ENCODE results near the gene CTNNA2.

The CTNNA2 gene

DNA sequence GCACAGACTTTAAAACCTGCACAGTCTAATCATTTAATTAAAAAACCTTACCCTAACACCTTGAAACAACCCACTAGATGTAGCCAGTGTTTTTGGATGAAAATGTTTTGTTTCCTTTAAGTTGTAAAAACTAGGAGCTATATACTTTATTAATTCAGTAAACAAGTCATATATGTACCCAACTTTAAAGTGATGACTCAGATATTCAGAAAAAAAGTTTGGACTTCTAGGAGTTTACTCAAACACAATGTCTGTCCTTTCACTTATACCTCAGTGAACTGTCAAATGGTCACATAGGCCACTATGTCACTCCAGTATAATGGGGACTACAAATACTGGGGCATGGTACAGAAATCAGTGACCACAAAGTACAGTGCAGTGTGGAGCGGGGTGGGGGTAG is 431.4 kb downstream of the CTNNA2 start:
- DNase-seq: no peak

DNA sequence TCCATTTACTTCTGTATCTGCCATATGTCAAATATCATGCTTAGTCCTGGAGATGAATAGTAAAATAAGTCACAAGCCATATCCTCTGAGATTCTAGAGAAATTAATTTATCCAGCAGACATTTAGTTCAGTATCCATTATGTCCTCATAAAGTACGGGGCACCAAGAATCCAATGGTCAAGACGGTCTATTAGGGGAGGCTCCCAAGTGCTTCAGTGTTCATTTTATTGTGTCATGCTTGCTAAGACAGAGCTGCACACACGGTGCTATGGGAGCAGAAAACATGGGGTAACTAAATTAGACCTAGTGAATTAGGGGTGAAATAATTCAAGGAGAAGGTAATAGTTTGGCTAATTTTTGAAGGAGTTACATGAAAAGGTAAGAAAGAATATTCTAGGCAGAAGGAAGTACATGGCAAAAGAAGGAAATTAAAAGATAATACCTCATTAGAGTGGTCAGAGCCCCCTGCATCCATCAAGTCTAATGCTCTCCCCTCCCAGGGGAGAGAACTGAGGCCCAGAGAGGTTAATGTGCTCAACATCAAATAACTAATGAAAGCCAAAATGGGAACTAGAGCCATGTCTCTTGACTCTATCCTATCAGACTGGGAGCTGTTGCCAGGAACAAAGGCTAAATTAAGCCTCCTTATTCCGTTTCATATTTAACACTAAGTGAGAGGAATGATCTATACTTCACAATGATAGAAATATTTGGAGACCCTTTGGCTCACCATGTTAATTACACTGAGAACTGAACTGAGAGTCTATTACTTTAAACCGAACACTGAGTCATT is 433.0 kb downstream of the CTNNA2 start:
- DNase-seq: no peak

DNA sequence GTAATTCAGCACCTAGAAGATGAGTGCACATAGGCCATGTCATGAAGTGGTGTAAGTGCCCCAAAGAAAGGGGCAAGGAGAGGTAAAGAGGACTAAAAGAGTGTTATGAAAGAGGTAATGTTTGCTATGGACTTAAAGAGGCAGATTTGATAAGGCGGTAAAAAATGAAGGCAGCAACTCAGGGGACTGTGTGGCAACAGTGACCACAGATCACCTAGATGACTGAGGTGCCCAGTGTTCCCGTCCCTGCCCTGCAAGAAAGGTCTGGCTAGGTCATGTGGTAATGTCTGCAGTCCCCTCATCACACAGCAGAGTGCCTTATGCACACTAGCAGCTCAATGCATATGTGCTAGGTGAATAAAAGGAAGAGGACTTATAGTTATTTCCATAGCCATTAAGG is 434.9 kb downstream of the CTNNA2 start:
- no peak for DNase-seq

DNA sequence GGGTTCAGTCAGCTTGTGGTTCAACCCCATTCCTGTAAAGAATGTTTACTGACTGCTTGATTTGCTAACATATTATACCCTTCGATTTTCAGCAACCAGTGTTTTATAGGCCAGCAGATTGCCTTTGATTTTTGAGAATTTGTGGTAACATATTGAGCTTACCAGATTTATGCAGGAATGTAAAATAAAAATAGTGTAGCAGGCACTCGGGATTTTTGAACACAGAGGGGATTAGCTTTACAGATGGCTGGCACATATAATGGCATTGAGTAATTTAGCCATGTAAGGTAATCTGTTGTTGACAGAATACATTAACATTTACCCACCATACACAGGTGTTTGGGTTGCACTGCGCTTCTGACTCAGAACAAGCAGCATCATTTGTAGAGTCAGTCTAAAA is 437.7 kb downstream of the CTNNA2 start:
- DNase-seq: no peak

DNA sequence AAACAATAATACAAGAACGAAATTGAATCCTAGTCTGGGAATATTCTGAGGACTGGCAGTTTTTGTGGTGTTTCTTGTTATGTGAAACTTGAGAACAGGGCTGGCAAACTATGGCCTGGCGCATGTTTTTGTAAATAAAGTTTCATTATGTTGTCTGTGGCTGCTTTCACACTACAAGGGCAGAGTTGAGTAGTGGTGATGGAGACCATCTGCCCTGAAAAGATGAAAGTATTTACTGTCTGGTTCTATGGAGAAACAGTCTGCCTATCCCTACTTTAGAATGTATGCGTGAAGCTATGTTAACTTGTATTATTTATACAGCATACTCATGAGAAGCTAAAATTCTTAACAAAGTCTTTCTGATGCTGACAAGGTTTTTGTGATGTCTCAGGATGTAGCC is 439.8 kb downstream of the CTNNA2 start:
- no peak for DNase-seq

DNA sequence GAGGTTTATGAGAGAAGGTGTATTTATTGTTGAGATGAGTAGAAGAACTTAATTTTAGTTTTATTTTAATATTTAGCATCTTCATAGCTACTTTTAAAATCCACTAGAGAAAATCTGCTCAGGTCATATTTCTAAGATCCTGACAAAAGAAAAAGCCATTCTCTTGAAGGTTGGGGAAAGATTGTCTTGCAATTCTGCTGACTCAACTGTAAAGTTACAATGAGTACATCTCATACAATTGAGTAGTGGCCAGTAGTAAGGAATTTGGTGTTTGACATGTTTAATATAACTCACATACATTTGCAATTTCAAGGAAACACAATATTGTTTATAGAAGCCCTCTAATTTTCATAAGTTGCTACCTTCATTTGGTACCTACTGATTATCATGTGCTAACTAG is 447.2 kb downstream of the CTNNA2 start:
- no peak for DNase-seq

DNA sequence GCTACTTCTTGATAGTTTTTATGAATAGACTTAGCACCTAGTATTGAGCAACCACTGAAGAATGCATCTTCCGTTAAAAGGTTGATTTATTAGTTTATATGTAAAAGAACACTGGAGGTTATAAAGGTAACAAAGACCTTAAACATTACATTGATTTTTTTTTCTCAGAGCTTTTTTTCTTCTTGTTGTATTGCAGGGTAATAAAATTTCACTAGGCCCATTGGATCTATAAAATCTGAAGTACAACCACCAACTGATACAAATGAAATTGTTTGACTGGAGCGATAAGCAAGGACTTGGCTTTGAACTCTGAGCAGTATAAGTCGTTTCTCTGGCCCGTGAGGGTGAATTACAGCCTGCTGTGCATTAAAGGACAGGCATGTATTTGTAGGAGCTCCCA is 447.7 kb downstream of the CTNNA2 start:
- DNase-seq: no peak

DNA sequence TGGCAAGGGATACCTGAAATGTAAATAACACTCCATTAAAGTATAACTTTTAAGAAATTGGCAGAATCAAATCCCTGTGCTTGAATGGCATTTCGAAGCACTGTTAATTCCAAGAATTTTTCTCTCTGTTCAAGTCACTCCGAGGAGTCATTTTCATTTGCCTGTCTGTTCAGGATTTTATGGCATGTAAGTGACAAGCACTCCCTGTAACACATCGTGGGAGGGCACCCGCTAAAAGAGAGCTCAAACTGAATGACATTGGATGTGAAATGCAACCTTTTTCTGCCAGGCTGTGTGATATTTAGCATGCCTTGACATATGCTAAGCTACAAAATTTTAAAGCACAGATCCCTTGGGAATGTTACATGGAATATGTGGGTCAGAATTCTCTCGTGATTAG is 452.1 kb downstream of the CTNNA2 start:
- no peak for DNase-seq

DNA sequence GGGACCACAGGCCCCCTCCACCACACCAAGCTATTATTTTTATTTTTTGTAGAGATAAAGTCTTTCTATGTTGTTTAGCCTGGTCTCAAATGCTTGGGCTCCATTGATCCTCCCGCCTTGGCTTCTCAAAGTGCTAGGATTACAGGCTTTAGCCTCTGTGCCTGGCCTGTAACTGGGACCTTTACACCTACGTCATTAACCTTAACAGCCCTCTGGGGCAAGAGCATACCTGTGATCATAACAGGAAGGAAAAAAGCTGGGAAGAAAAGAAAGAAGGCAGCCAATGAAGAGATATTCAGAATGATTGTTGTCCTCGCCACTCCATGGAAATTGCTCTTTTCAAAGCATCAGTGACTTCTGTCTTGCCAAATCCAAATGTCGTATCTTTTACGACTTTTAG is 453.5 kb downstream of the CTNNA2 start:
- DNase-seq: no peak

DNA sequence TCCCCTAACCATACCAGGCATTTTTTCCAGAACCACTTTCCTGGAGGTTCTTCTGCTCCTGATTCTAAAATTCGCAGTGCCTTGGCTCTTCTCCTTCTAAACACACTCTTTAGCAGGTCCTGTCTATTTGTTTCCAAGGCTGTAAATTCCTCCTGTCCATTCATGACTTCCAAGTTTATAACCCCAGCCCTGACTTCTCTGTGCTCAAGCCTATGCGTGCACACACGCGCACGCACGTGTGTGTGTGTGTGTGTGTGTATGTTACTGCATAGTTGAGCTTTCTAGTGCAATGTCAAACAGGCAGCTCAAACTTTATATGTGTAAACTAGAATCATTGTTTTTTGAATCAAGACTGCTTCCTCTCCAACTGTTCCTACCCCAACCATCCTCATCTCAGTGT is 454.0 kb downstream of the CTNNA2 start:
- no peak for DNase-seq

DNA sequence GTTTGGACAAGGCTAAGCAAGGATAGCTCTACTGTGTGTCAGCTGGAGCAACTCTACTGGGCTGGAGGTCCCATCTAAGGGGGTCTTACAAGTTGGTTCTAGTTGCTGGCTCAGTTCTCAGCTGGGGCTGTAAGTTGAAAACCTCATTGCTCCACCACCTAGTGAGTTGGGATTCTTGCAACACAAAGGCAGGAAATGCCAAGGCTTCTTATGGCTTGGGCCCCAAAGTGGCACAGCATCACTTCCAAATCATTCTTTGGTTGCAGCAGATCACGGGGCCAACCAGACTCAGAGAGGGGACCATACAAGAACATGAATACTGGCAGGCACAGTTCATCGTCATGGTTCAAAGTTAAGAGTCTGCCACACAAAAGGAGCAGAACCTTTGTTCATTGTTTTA is 459.0 kb downstream of the CTNNA2 start:
- no peak for DNase-seq

DNA sequence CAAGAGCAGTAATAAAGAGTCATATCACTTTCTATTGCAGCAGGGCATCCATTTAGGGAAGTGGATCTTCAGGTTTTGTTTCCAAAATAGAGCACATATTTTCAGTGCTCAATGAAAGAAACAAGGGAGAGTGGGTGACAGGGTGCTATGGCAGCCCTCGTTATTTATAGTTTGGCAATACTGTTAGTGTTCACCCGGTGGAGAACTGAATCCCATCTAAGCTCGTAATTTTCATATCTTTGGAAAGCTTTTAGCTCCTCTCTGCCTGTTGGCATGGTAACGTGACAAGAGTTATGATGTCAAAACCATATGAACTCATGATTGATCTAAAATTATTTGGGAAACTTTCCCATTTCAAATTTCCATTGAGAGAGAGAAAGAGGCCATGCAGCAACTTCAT is 459.8 kb downstream of the CTNNA2 start:
- no peak for DNase-seq

DNA sequence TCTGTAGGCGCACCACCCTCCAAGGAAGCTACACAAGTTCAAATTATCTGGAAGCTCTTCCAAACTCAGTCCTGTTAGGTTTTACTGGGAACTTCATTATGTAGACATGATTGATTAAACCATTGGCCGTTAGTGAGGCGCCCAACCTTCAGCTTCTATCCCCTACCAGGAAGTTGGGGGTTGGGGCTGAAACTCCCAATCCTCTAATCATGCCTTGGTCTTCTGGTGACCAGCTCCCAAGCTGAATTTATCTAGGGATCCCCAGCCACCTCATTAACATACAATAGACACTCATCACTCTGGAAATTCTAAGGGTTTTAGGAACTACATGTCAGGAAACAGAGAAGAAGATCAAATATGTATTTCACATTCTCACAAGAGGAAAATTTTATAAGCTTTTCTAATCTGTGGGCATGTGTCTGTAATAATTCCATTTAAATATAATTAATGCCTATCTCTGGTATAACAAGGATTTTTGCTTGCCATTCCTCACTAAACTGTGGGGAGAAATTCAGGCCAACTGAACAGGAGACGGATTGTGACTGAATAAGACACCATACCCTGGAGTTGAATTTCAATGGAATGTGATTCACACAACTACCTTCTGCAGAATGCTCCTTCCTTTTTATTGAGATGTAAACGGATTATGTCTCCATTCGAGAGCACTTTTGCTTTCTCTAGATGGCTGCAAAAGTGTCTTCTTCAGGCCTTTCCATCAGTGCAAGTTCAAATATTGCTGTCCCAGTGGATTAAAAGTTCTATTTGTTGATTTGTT is 463.1 kb downstream of the CTNNA2 start:
- no peak for DNase-seq

DNA sequence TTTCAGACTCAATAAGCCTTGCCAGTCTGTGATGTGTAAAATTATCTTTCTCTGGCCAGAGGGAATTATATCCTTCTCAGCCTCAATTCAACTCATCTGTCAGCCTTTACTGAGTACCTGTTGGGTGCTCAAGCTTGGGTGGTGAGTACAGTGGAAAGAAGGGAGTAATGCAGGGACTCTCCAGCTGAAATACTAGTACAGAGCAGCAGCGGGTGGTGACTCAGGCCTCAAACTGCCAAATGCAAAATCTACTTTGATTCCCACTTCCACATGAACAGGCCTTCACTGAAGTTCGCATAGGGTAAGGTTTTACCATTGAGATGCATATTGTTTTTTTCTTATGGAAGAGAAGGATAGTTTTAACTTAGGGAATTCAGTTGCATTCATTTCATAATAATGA is 464.9 kb downstream of the CTNNA2 start:
- DNase-seq: no peak

DNA sequence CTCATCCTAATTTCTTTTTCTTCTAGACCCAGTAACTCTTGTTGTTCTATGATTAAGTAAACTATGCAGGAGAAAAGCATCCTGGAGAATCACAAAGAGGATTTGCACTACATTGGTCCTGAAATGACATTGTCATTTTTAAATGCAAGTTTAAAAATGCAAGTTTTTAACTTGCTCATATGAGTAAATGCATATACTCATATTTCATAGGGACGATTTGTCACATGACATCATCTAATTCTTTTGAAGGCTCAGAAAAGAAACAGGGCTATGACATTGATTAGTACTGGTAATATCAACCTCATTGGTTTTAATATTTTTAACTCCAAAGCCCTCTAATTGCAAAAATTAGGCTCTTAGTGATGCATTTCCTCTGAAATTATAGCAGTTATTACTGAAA is 467.3 kb downstream of the CTNNA2 start:
- no peak for DNase-seq

DNA sequence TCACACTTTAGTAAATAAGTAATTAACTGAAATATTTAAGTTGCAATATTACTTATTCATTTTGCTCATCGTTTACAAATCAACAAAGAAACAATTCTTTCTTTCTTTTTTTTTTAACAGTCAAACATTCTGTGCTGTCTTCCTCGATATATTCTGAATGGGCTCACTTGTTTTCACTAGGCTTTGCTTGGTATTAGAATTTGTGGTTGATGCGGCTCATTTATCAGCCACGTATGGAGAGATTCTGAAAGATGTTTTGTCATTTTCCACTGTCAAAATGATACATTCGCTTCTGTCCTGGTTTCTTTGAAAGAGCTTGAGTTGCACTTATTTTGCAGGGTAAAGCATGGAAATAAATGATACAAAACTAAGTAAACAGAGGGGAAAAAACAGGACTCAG is 468.0 kb downstream of the CTNNA2 start:
- no peak for DNase-seq

DNA sequence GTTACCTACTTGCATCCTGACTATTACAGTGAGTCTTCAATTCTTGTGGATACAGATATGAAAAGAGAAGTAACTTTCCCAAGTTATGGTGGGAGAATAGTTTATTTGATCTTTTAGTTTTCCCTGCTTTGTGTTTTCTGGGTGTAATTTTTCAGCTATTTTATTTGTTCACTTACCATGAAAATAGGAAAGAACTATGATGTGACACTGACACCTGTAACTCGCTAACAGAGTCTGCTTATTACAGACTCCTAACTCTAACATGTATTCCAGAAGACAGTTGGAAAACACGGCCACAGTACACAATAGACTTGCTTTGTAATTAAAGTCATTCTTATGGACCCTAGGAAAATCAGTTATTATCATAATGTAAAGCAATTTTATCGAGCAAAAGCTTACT is 468.5 kb downstream of the CTNNA2 start:
- no peak for DNase-seq

DNA sequence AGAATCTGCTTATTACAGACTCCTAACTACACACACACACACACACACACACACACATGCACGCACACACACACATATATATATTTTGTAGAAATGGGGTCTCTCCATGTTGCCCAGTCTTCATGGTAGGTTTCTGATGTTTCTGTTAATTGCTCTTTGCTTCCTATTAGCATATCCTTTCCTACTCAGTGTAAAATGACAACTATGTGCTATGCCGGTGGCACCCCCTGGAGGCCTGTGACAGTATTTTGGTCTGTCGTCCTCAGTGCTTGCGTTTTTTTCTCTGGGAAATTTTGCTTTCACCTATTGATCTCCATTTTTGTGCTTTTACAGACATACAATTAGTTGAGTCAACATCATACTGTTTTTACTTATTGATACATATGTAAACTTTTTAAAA is 469.6 kb downstream of the CTNNA2 start:
- DNase-seq: no peak

DNA sequence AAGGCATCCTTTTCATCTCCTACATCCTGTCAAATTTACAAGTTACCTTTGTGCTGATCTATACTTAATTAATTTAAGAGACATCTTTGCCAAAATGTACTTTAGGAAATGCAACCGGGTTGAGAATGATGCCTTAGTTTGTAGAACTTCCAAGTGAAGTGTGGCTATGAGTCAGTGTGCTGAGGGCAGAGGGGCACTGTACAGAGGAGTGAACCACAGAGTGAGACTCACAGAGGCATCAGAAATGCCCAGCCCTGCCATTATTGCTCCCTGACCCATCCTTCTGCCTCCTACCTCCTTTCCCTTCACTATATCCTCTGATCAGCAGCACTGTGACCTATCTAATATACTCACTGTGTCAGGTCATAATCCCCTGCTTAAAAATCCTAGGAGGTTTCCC is 471.6 kb downstream of the CTNNA2 start:
- no peak for DNase-seq

DNA sequence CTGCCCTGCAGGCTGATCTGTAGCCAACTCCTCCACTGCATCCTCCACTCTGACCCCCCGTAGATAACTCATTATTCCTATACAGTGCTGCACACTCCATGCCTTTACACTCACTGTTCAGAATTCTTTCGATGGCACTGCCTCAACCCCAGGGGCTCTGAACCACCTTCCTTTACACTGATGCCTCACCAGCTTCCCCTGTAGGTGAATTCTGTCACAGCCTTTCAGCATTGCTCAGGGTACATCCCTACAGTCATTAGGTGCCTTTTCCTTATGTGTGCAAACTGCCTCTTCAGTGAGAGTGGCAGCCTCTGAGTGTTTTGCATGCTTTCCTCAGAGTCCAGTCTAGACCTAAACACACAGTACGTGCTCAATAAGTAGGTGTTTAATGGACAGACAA is 472.3 kb downstream of the CTNNA2 start:
- DNase-seq: no peak

DNA sequence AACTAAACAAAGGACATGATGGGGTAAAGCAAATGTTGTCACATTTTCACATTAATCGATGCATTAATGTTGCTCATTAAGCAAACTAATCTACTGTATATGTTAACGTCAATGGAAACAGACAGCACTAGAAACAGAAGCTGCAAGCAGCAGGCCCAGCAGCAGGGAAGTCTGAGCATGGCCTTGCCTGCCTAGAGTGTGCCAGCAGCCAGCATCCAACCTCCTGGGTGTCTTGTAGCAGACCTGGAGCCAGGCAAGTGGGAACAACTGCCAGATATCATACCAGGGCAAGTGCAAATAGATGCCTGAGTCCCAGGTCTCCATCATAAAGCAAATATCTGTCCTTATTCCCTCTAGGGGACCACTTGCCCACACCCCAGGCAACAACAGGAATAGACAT is 472.7 kb downstream of the CTNNA2 start:
- no peak for DNase-seq

DNA sequence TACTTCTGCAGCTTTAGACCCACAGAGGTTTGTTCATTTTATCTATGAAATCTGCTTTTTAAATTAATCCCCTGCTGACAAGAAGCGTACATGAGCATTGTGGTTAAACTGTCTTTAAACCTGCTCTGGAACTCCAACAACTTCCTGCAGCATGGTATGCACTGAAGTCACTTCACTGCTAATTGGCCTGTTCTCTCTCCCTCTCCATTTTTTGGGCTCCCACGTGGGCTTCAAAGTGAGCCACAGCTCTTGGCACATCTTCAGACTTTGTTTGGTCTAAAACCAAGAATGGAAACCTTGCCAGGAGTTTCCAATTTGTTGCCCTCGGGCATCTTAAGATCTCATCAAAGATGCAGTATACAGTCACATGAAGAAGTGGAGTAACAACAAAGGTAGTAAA is 480.3 kb downstream of the CTNNA2 start:
- DNase-seq: no peak

DNA sequence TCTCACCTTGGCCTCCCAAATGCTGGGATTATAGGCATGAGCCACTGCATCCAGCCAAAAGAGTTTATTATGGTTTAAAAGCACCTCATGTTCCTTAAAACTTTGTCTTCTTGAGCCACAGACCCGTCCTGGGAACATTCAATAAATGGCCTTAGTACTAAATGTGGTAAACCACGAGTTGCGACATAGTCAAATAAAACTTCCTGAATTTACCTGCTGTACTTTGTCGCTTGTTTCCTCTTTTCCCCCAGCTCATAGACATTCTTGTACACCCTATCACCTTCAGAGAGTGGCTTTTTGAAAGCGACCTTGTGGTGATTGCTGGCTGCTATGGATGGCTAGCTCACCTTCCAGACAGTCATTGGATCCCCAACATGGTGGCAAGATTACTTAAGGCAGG is 481.3 kb downstream of the CTNNA2 start:
- no peak for DNase-seq

DNA sequence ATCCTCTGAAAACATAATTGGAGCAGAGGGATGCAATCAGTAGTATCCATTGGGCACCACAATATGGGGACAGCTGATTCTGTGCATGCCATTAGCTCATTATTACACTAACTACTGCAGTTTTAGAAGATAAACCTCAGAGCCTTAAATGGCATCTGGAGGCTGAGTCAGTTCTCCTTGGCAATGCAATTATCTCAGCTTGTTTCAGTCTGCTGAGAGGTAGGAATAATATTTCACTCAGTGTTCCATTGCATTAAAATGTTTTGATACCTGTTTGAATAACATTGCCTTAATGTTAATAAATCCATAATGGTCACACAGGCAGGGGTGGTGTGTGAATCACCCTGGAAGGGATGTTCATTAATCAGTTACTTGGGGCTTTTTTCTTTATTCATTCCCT is 482.1 kb downstream of the CTNNA2 start:
- no peak for DNase-seq

DNA sequence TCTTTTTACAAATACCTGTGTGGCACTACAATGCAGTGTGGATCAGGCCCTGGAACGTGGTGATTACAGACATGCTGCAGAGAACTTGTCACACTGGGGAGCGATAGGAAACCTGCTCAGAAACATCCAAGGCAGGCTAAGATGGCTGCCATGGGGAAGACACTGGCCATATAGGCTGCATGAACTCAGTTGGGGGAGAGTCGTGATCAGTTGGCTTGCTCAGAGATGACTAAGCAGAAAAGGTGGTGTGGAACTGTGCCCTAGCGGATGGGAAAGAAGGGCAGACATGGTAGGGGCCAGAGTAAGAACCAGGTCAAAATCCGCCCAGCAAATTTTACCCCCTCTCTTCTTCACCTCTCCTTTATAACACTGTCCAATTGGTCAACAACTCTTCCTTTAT is 483.9 kb downstream of the CTNNA2 start:
- DNase-seq: no peak
